SH-SY5Y (cell line): ENCODE measurements around the gene TMEM120B.

ENCODE experiments used
- GATA2 ChIP-seq: IDR thresholded peaks from 2 replicates; pipeline ENCODE4 v1.6.1; 2011; ENCODE audit warnings: mild to moderate bottlenecking, low read depth, low read length
- GATA3 ChIP-seq: IDR thresholded peaks from 2 replicates; pipeline ENCODE4 v1.6.1; 2011; ENCODE audit warnings: low read depth, mild to moderate bottlenecking, low read length, moderate library complexity

- TF ChIP-seq GATA2 (no peak), GATA3 (no peak)
These were observed 977 bp upstream of the TMEM120B start for GRCh38 chr12:121711361-121712189.
